HG02884 (cell line): ENCODE measurements around the gene SSU72.

Source experiments
- ATAC-seq: cut with Tn5 transposase; IDR thresholded peaks from one replicate; pipeline ENCODE4 v1.9.1; 2021; ENCODE audit warnings: mild to moderate bottlenecking, moderate library complexity; ENCODE audit not compliant: unreplicated experiment

The SSU72 gene

GRCh38 chr1:1612104-1612400, 37.4 kb upstream of the SSU72 start:
- no peak for ATAC-seq

GRCh38 chr1:1610796-1611195, 36.1 kb upstream of the SSU72 start:
- no peak for ATAC-seq

GRCh38 chr1:1609822-1610485, 35.3 kb upstream of the SSU72 start:
- no peak for ATAC-seq

- ATAC-seq: no peak
These were observed 31.6 kb upstream of the SSU72 start for GRCh38 chr1:1606232-1606631.

GRCh38 chr1:1605724-1606123, 31.1 kb upstream of the SSU72 start:
- no peak for ATAC-seq

GRCh38 chr1:1605034-1605591, 30.4 kb upstream of the SSU72 start:
- ATAC-seq: no peak

GRCh38 chr1:1604374-1605033, 29.8 kb upstream of the SSU72 start:
- ATAC-seq: no peak

GRCh38 chr1:1603671-1604373, 29.2 kb upstream of the SSU72 start:
- no peak for ATAC-seq

- ATAC-seq: no peak
These were observed 28.4 kb upstream of the SSU72 start for GRCh38 chr1:1602968-1603506.

- no peak for ATAC-seq
These were observed 27.8 kb upstream of the SSU72 start for GRCh38 chr1:1602304-1602967.

- ATAC-seq: no peak
These were observed 27.1 kb upstream of the SSU72 start for GRCh38 chr1:1601564-1602303.

- ATAC-seq: no peak
These were observed 26.3 kb upstream of the SSU72 start for GRCh38 chr1:1600861-1601563.

GRCh38 chr1:1599935-1600860, 25.5 kb upstream of the SSU72 start, which contains the start of gene FNDC10:
TSS of gene FNDC10 (minus strand) at chr1:1600135. CDS start at chr1:1600015, 120 bp downstream.
- ATAC-seq: no peak

GRCh38 chr1:1599030-1599934, 24.6 kb upstream of the SSU72 start:
- ATAC-seq: no peak

- no peak for ATAC-seq
These were observed 24.0 kb upstream of the SSU72 start for GRCh38 chr1:1598720-1599029.

GRCh38 chr1:1598051-1598719, 23.5 kb upstream of the SSU72 start:
- no peak for ATAC-seq

GRCh38 chr1:1597275-1597930, 22.7 kb upstream of the SSU72 start:
- no peak for ATAC-seq
